Measurements from ENCODE around the gene GDI1.
A peak's percentile ranks its signal among the peaks of the same experiment; 100 is the strongest.
"Not testable (repeated sequence)": the region's sequence is repeated elsewhere in the genome, so short reads cannot be mapped to it uniquely, and the experiment has no call there.

The GDI1 gene

GRCh38 chrX:154436983-154437752 lies at the start of gene GDI1:
TSS of gene GDI1 (plus strand) at chrX:154437154. CDS start at chrX:154437255, 101 bp downstream.
- DNase-seq (ENCODE audit: low read depth): peak; percentile 65
- peak within 1 kb of the TSS; percentile 50 for H3K4me3 ChIP-seq (ENCODE audit: low read depth, low read length)
- TF ChIP-seq CTCF (IDR thresholded peaks at IDR 0.05; ENCODE audit: low read depth, low read length) (no peak), MYC (IDR thresholded peaks at IDR 0.05; ENCODE audit: low read depth, low read length) (no peak), POLR2A (IDR thresholded peaks at IDR 0.05; ENCODE audit: extremely low read depth, insufficient read length) (no peak)
- TF ChIP-seq, protein P1, sequence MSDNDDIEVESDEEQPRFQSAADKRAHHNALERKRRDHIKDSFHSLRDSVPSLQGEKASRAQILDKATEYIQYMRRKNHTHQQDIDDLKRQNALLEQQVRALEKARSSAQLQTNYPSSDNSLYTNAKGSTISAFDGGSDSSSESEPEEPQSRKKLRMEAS (IDR thresholded peaks at IDR 0.05; ENCODE audit: low read depth, low read length): no peak

- not testable (repeated sequence) for H3K4me3 ChIP-seq (ENCODE audit: low read depth, low read length); DNase-seq (ENCODE audit: low read depth)
These were observed 48.9 kb upstream of the GDI1 start for GRCh38 chrX:154388094-154388493.

DNA sequence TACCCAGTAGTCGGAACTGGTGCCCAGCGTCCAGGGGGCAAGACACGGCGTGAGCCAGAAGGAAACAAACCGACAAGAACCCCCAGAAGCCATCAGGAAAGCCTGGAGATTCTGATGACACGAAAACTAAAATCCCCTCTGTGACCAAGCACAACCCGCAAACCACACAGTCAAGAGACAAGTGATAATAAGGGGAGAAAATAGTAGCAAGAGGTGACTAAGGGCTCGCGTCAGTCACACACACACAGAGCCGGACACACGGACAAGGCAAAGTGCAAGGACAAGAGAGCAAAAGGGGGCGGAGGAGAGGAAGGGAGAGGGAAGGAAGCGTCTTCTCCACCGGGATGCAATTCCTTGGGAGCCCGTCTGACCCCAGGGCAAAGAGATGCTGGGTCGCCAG lies 48.3 kb upstream of the GDI1 start:
- H3K4me3 ChIP-seq (ENCODE audit: low read depth, low read length); DNase-seq (ENCODE audit: low read depth): not testable (repeated sequence)

- DNase-seq (ENCODE audit: low read depth); H3K4me3 ChIP-seq (ENCODE audit: low read depth, low read length): not testable (repeated sequence)
These were observed 46.9 kb upstream of the GDI1 start for GRCh38 chrX:154389812-154390747.

- not testable (repeated sequence) for DNase-seq (ENCODE audit: low read depth); H3K4me3 ChIP-seq (ENCODE audit: low read depth, low read length)
These were observed 40.6 kb upstream of the GDI1 start for GRCh38 chrX:154396363-154396762.

DNA sequence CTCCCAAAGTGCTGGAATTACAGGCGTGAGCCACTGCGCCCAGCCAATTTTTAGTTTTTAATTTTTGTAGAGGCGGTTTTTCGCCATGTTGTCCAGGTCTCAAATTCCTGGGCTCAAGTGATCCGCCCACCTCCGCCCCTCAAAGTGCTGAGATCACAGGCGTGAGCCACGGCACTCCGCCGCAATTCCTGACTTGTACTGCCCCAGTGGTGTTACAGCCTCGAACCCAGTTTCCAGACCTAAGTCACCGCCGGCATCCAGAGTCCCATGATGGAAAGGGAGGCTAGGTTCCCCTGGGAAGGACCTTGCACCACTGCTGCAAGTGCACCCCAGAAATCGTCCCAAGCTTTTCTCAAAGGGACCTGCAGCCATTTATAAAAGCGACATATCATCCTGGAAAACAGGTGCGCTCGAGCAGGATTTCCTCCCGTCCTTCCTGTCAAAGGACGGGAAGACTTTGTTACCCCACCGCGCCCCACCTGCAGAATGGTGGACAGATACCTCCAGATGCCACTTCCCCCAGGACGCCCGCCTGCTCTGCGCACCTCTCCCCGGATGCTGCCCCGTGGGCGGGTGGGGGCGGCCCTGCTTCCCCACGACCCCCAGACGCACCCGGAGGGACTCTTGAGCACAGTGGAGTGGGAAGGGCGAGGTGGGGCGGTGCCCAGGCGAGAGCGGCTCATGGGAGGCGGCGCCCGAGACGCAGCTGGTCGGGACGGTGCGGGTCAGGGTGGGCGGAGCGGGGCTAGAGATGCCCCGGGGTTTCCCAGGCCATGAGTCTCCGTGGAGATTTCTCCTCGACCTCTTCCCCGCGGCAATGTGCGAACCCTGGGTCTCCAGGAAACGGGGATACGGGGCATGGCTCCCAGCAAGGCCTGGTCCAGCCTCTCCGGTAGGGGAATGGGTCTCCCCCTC lies 39.7 kb upstream of the GDI1 start:
- H3K4me3 ChIP-seq (ENCODE audit: low read depth, low read length): peak overlapping the region; percentile 100
- peak; percentile 81 for DNase-seq (ENCODE audit: low read depth)
- TF ChIP-seq MYC (IDR thresholded peaks at IDR 0.05; ENCODE audit: low read depth, low read length) (no peak; the same call in 1 of the 2 replicates), POLR2A (IDR thresholded peaks at IDR 0.05; ENCODE audit: extremely low read depth, insufficient read length) (peak; percentile 31)

- TF ChIP-seq POLR2A (IDR thresholded peaks at IDR 0.05; ENCODE audit: extremely low read depth, insufficient read length) (peak; percentile 98), MYC (IDR thresholded peaks at IDR 0.05; ENCODE audit: low read depth, low read length) (peak; percentile 98), CTCF (IDR thresholded peaks at IDR 0.05; ENCODE audit: low read depth, low read length) (no peak)
- TF ChIP-seq, protein P1 (IDR thresholded peaks at IDR 0.05; ENCODE audit: low read depth, low read length): peak; percentile 95
- peak; percentile 97 for DNase-seq (ENCODE audit: low read depth)
- peak within 1 kb of the TSS; percentile 100 for H3K4me3 ChIP-seq (ENCODE audit: low read depth, low read length)
These were observed 38.9 kb upstream of the GDI1 start, which contains the start of gene RPL10 for GRCh38 chrX:154397888-154398667. TSS of gene RPL10 (plus strand) at chrX:154398377. CDS start at chrX:154398520, 143 bp downstream.

All from NB4 (cell line).